ENCODE measurements around the gene P3H1.
"Not testable (repeated sequence)": the region's sequence is repeated elsewhere in the genome, so short reads cannot be mapped to it uniquely, and the experiment has no call there.

P3H1 gene

GRCh38 chr1:42730988-42731387 is 35.8 kb downstream of the P3H1 start:
- no peak overlapping the region for H3K4me2 ChIP-seq (ENCODE audit: low read length, poor library complexity, severe bottlenecking)
- WGBS, result 61% methylated on average over 3 of the region's 4 CpGs
- H3K4ac ChIP-seq (ENCODE audit: low read depth in 1 of 2, low read length in 2 of 2), result no peak overlapping the region
- no peak overlapping the region for H2BK12ac ChIP-seq (ENCODE audit: low read length in 2 of 2)
- H3K23ac ChIP-seq (ENCODE audit: low read length in 2 of 2), result no peak overlapping the region
- no peak for DNase-seq
- no peak overlapping the region for H3K14ac ChIP-seq (ENCODE audit: low read length in 2 of 2)
- no peak overlapping the region for H2BK120ac ChIP-seq (ENCODE audit: low read depth, low read length)
- H3K27ac ChIP-seq (ENCODE audit: low read length, poor library complexity, severe bottlenecking), result no peak overlapping the region
- H2AK5ac ChIP-seq (ENCODE audit: low read length, severe bottlenecking), result no peak overlapping the region
- H3K9me3 ChIP-seq (ENCODE audit: control insufficient read depth, low read length), result no peaks in the 10 kb centered on the region
- H4K91ac ChIP-seq (ENCODE audit: low read length), result no peak overlapping the region
- H2AFZ ChIP-seq (ENCODE audit: low read depth, low read length), result no peak overlapping the region
- no peak overlapping the region for H2BK5ac ChIP-seq (ENCODE audit: low read depth, low read length, poor library complexity, severe bottlenecking)
- no peak overlapping the region for H3K9ac ChIP-seq (ENCODE audit: low read length)
- H3K4me3 ChIP-seq (ENCODE audit: insufficient read depth in 1 of 2, low read depth in 1 of 2, low read length in 2 of 2), result no peak overlapping the region
- no peak overlapping the region for H4K8ac ChIP-seq (ENCODE audit: low read length)
- peaks cover 3% of the 10 kb centered on the region for H3K4me1 ChIP-seq (ENCODE audit: control insufficient read depth, insufficient read depth, low read depth, low read length)
- H3K79me1 ChIP-seq (replicated peaks; ENCODE audit: low read length, poor library complexity, severe bottlenecking), result no peaks in the 10 kb centered on the region
- H2BK15ac ChIP-seq (ENCODE audit: low read depth, poor library complexity, severe bottlenecking), result no peak overlapping the region
- no peaks in the 10 kb centered on the region for H3K36me3 ChIP-seq (ENCODE audit: control insufficient read depth in 1 of 2, insufficient read depth in 2 of 2, low read depth in 1 of 2, low read length in 2 of 2)
- H3K18ac ChIP-seq (ENCODE audit: low read depth in 1 of 2, low read length in 2 of 2), result no peak overlapping the region
- H3K27me3 ChIP-seq (ENCODE audit: control insufficient read depth in 1 of 2, insufficient read depth in 1 of 2, low read length in 2 of 2), result no peaks in the 10 kb centered on the region

DNA sequence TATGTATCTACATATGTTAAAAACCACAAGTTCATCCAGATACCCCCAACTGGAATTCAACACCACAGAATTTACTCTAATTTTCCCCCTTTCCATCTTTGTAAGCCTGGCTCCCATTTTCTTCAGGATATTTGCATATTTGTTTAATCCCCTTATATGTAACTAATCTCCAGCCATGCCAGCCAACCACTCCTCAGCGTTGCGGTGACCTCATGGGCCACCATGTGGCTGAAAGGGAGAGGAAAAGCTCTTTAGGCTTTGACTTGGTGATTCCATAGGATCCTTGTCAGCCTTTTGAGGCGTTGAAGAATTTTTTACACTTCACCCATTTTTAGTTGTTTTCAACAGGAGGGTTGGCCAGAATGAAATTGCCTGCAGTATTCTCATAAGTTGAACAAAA is 36.8 kb downstream of the P3H1 start:
- H2BK15ac ChIP-seq (ENCODE audit: low read depth, poor library complexity, severe bottlenecking), result no peak overlapping the region
- H2BK12ac ChIP-seq (ENCODE audit: low read length in 2 of 2), result no peak overlapping the region
- no peak overlapping the region for H3K4me3 ChIP-seq (ENCODE audit: insufficient read depth in 1 of 2, low read depth in 1 of 2, low read length in 2 of 2)
- no peak overlapping the region for H3K4ac ChIP-seq (ENCODE audit: low read depth in 1 of 2, low read length in 2 of 2)
- H4K8ac ChIP-seq (ENCODE audit: low read length), result no peak overlapping the region
- no peak for DNase-seq
- no peaks in the 10 kb centered on the region for H3K79me1 ChIP-seq (replicated peaks; ENCODE audit: low read length, poor library complexity, severe bottlenecking)
- no peak overlapping the region for H3K4me2 ChIP-seq (ENCODE audit: low read length, poor library complexity, severe bottlenecking)
- no peak overlapping the region for H3K27ac ChIP-seq (ENCODE audit: low read length, poor library complexity, severe bottlenecking)
- 89% methylated on average over 2 of the region's 3 CpGs for WGBS
- H2AK5ac ChIP-seq (ENCODE audit: low read length, severe bottlenecking), result no peak overlapping the region
- H3K4me1 ChIP-seq (ENCODE audit: control insufficient read depth, insufficient read depth, low read depth, low read length), result no peaks in the 10 kb centered on the region
- no peaks in the 10 kb centered on the region for H3K27me3 ChIP-seq (ENCODE audit: control insufficient read depth in 1 of 2, insufficient read depth in 1 of 2, low read length in 2 of 2)
- H2BK120ac ChIP-seq (ENCODE audit: low read depth, low read length), result no peak overlapping the region
- no peak overlapping the region for H3K14ac ChIP-seq (ENCODE audit: low read length in 2 of 2)
- no peak overlapping the region for H2BK5ac ChIP-seq (ENCODE audit: low read depth, low read length, poor library complexity, severe bottlenecking)
- H3K23ac ChIP-seq (ENCODE audit: low read length in 2 of 2), result no peak overlapping the region
- no peaks in the 10 kb centered on the region for H3K36me3 ChIP-seq (ENCODE audit: control insufficient read depth in 1 of 2, insufficient read depth in 2 of 2, low read depth in 1 of 2, low read length in 2 of 2)
- no peak overlapping the region for H4K91ac ChIP-seq (ENCODE audit: low read length)
- no peak overlapping the region for H3K18ac ChIP-seq (ENCODE audit: low read depth in 1 of 2, low read length in 2 of 2)
- H2AFZ ChIP-seq (ENCODE audit: low read depth, low read length), result no peak overlapping the region
- no peaks in the 10 kb centered on the region for H3K9me3 ChIP-seq (ENCODE audit: control insufficient read depth, low read length)
- H3K9ac ChIP-seq (ENCODE audit: low read length), result no peak overlapping the region

DNA sequence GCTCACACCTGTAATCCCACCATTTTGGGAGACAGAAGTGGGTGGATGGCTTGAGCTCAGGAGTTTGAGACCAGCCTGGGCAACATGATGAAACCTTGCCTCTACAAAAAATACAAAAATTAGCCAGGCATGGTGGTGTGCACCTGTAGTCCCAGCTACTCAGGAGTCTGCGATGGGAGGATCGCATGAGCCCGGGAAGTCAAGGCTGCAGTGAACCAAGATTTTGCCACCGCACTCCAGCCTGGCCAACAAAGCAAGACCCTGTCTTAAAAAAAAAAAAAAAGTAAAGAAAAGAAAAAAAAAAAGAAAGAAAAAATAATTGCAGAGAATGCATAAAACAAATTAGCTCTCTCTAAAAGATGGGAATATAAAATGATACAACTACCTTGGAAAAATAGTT is 41.0 kb downstream of the P3H1 start:
- not testable (repeated sequence) for H2BK120ac ChIP-seq (ENCODE audit: low read depth, low read length); H2BK15ac ChIP-seq (ENCODE audit: low read depth, poor library complexity, severe bottlenecking); H3K4me2 ChIP-seq (ENCODE audit: low read length, poor library complexity, severe bottlenecking); H3K14ac ChIP-seq (ENCODE audit: low read length in 2 of 2); H3K23ac ChIP-seq (ENCODE audit: low read length in 2 of 2); H2BK12ac ChIP-seq (ENCODE audit: low read length in 2 of 2); H3K9me3 ChIP-seq (ENCODE audit: control insufficient read depth, low read length); H2AFZ ChIP-seq (ENCODE audit: low read depth, low read length); H3K36me3 ChIP-seq (ENCODE audit: control insufficient read depth in 1 of 2, insufficient read depth in 2 of 2, low read depth in 1 of 2, low read length in 2 of 2); H3K27ac ChIP-seq (ENCODE audit: low read length, poor library complexity, severe bottlenecking); H2BK5ac ChIP-seq (ENCODE audit: low read depth, low read length, poor library complexity, severe bottlenecking); H3K4ac ChIP-seq (ENCODE audit: low read depth in 1 of 2, low read length in 2 of 2); H3K4me1 ChIP-seq (ENCODE audit: control insufficient read depth, insufficient read depth, low read depth, low read length); H2AK5ac ChIP-seq (ENCODE audit: low read length, severe bottlenecking); DNase-seq; H4K8ac ChIP-seq (ENCODE audit: low read length); H4K91ac ChIP-seq (ENCODE audit: low read length); H3K18ac ChIP-seq (ENCODE audit: low read depth in 1 of 2, low read length in 2 of 2); H3K27me3 ChIP-seq (ENCODE audit: control insufficient read depth in 1 of 2, insufficient read depth in 1 of 2, low read length in 2 of 2); H3K4me3 ChIP-seq (ENCODE audit: insufficient read depth in 1 of 2, low read depth in 1 of 2, low read length in 2 of 2); H3K9ac ChIP-seq (ENCODE audit: low read length); H3K79me1 ChIP-seq (replicated peaks; ENCODE audit: low read length, poor library complexity, severe bottlenecking)
- WGBS, result 97% methylated on average over 3 of the region's 4 CpGs

- Histone ChIP-seq H3K4me2 (ENCODE audit: low read length, poor library complexity, severe bottlenecking) (no peak overlapping the region), H3K9ac (ENCODE audit: low read length) (no peak overlapping the region), H3K27ac (ENCODE audit: low read length, poor library complexity, severe bottlenecking) (no peak overlapping the region), H3K79me1 (replicated peaks; ENCODE audit: low read length, poor library complexity, severe bottlenecking) (no peaks in the 10 kb centered on the region), H4K91ac (ENCODE audit: low read length) (no peak overlapping the region), H2BK120ac (ENCODE audit: low read depth, low read length) (no peak overlapping the region), H4K8ac (ENCODE audit: low read length) (no peak overlapping the region), H2AFZ (ENCODE audit: low read depth, low read length) (no peak overlapping the region), H2BK15ac (ENCODE audit: low read depth, poor library complexity, severe bottlenecking) (no peak overlapping the region), H3K9me3 (ENCODE audit: control insufficient read depth, low read length) (no peaks in the 10 kb centered on the region), H3K18ac (ENCODE audit: low read depth in 1 of 2, low read length in 2 of 2) (no peak overlapping the region), H3K4me1 (ENCODE audit: control insufficient read depth, insufficient read depth, low read depth, low read length) (peaks cover 6% of the 10 kb centered on the region), H2AK5ac (ENCODE audit: low read length, severe bottlenecking) (no peak overlapping the region), H2BK12ac (ENCODE audit: low read length in 2 of 2) (no peak overlapping the region), H3K36me3 (ENCODE audit: control insufficient read depth in 1 of 2, insufficient read depth in 2 of 2, low read depth in 1 of 2, low read length in 2 of 2) (no peaks in the 10 kb centered on the region), H3K4me3 (ENCODE audit: insufficient read depth in 1 of 2, low read depth in 1 of 2, low read length in 2 of 2) (no peak overlapping the region), H3K27me3 (ENCODE audit: control insufficient read depth in 1 of 2, insufficient read depth in 1 of 2, low read length in 2 of 2) (no peaks in the 10 kb centered on the region), H3K4ac (ENCODE audit: low read depth in 1 of 2, low read length in 2 of 2) (no peak overlapping the region), H3K23ac (ENCODE audit: low read length in 2 of 2) (no peak overlapping the region), H3K14ac (ENCODE audit: low read length in 2 of 2) (no peak overlapping the region), H2BK5ac (ENCODE audit: low read depth, low read length, poor library complexity, severe bottlenecking) (no peak overlapping the region)
- WGBS, result 90% methylated on average over 5 of the region's 6 CpGs
- no peak for DNase-seq
Measured at GRCh38 chr1:42723511-42723910, 43.3 kb downstream of the P3H1 start.
